UCSD-AML1 (cell line): ENCODE results near the gene PDCD7.
"Not testable (repeated sequence)": the region's sequence is repeated elsewhere in the genome, so short reads cannot be mapped to it uniquely, and the experiment has no call there.

ENCODE experiments used
- DNase-seq: peaks from one replicate; lab custom pipeline; 2025; ENCODE audit not compliant: unreplicated experiment; lab: John Stamatoyannopoulos, UW

PDCD7 gene

GRCh38 chr15:65133548-65134200 lies at the start of gene PDCD7:
Gene PDCD7, minus strand, starts transcription at chr15:65133808. Its CDS starts 27 bp downstream, at chr15:65133781.
- DNase-seq = peak; percentile 85

- DNase-seq = no peak
These were observed 48.9 kb upstream of the PDCD7 start for GRCh38 chr15:65182538-65182937.

- not testable (repeated sequence) for DNase-seq
These were observed 48.2 kb upstream of the PDCD7 start for GRCh38 chr15:65181582-65182353.

GRCh38 chr15:65180167-65180566 lies 46.6 kb upstream of the PDCD7 start:
- DNase-seq = no peak

- DNase-seq = no peak
These were observed 44.3 kb upstream of the PDCD7 start for GRCh38 chr15:65177901-65178300.

- no peak for DNase-seq
These were observed 42.4 kb upstream of the PDCD7 start for GRCh38 chr15:65176056-65176455.

GRCh38 chr15:65175511-65175910 lies 41.9 kb upstream of the PDCD7 start:
- DNase-seq = no peak

GRCh38 chr15:65174509-65174908 lies 40.9 kb upstream of the PDCD7 start:
- no peak for DNase-seq

- no peak for DNase-seq
These were observed 38.9 kb upstream of the PDCD7 start for GRCh38 chr15:65172531-65172930.

- DNase-seq = no peak
These were observed 37.8 kb upstream of the PDCD7 start for GRCh38 chr15:65171428-65171827.

GRCh38 chr15:65165875-65166274 lies 32.3 kb upstream of the PDCD7 start:
- DNase-seq = no peak

- no peak for DNase-seq
These were observed 30.5 kb upstream of the PDCD7 start for GRCh38 chr15:65164139-65164538.

- DNase-seq = no peak
These were observed 29.4 kb upstream of the PDCD7 start for GRCh38 chr15:65163041-65163440.

- DNase-seq = no peak
These were observed 23.1 kb upstream of the PDCD7 start for GRCh38 chr15:65156692-65157091.

GRCh38 chr15:65154720-65155119 lies 21.1 kb upstream of the PDCD7 start:
- DNase-seq = no peak

GRCh38 chr15:65147902-65148301 lies 14.3 kb upstream of the PDCD7 start:
- no peak for DNase-seq

GRCh38 chr15:65146438-65146837 lies 12.8 kb upstream of the PDCD7 start:
- no peak for DNase-seq

- DNase-seq = not testable (repeated sequence)
These were observed 5.0 kb upstream of the PDCD7 start for GRCh38 chr15:65138631-65139030.

- DNase-seq = not testable (repeated sequence)
These were observed 4.3 kb upstream of the PDCD7 start for GRCh38 chr15:65137893-65138292.

- DNase-seq = not testable (repeated sequence)
These were observed 3.5 kb upstream of the PDCD7 start for GRCh38 chr15:65137089-65137488.

- no peak for DNase-seq
These were observed 930 bp upstream of the PDCD7 start for GRCh38 chr15:65134538-65134937.

GRCh38 chr15:65132878-65133547 lies 595 bp downstream of the PDCD7 start:
- DNase-seq = peak; percentile 42
